ENCODE measurements around the gene CLCN7.

CLCN7 gene

DNA sequence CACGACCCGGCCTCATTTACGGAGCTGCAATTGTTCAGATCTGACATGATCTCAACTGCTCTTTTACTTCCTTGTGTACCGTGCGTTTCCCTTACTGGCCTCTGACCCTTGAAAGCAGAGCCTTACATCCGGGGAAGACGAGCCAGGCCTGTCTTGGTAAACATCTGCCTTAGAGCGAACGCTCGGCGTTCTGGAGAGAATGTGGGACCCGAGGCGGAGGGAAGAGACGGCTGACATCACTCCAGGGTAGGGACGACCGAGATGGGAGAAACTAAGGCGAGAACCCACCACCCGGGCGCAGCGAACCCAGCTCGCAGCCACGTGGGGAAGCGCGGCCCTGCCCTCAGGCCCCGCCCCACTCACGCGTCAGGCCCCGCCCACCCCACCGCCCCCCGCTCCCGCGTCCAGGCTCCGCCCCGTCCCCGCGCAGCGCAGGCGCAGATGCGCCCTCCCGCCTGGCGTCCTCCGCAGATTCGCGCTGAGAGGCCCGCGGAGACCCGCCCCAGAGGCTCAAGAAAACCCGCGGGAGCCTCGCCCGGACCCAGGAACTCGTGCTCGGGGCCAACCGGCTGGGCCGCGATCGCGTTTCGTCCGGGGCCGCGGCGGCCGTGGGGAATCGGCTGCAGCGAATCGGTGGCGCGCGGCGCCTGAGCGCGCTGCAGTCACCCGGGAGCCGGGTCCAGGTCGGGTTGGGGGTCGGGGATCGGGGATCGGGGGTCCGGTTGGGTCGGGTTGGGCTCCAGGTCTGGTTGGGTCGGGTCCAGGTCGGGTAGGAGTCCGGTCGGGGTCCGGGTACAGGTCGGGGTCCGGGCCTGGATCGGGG is 18.3 kb upstream of the CLCN7 start, which contains the start of gene TELO2:
TELO2 (plus strand) TSS at position 438 of the 823 bp plus-strand sequence. CDS start 922 bp downstream, outside the sequence.
- peaks cover 13 to 27% of the 10 kb centered on the region in 2 donors for H3K4me1 ChIP-seq (ENCODE audit: control insufficient read depth in 1 of 2, insufficient read depth in 2 of 2, low read length in 2 of 2)
- peak within 1 kb of the TSS; percentile 69 to 93 for H3K4me3 ChIP-seq (ENCODE audit: low read depth in 1 of 2, low read length in 2 of 2)
- H3K27me3 ChIP-seq (ENCODE audit: low read depth, low read length): no peaks in the 10 kb centered on the region
- no peaks in the 10 kb centered on the region for H3K9me3 ChIP-seq (ENCODE audit: control insufficient read depth in 1 of 2, low read length in 2 of 2)
- peak within 1 kb of the TSS; percentile 86 for H3K27ac ChIP-seq (ENCODE audit: low read length)
- H3K36me3 ChIP-seq (ENCODE audit: control insufficient read depth in 1 of 2, insufficient read depth in 2 of 2, low read length in 2 of 2): peaks cover 0 to 17% of the 10 kb centered on the region in 2 donors

DNA sequence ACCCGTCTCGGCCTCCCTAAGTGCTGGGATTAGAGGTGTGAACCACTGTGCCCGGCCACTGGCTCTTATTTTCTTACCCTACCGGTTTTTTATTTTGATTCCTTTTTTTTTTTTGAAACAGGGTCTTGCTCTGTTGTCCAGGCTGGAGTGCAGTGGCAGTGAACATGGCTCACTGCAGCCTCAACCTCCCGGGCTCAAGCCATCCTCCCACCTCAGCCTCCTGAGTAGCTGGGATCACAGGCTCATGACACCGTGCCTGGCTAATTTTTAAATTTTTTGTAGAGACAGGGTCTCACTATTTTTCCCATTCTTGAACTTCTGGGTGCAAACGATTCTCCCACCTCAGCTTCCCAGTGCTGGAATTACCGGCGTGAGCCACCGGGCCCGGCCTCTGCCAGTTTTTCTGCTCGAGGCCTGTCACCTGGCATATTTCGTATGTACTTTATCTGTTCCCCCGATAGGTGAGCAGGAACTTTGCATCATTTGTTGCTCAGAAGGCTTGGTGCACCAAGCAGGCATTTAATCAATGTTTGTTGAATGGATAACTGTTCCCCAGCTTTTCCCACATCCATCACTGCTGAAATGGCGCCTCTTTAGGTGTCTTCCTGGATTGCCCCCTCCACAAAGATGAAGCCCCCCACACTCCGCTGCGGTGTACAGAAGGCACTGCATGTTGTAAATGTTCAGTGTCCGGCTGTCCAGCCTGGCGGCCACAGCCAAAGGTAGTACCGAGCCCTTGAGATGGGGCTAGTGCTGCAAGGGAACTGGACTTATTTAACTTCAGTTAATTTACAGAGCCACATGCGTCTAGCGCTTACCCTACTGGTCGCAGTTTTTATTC is 17.5 kb upstream of the CLCN7 start:
- Histone ChIP-seq H3K27me3 (ENCODE audit: low read depth, low read length) (no peaks in the 10 kb centered on the region), H3K9me3 (ENCODE audit: control insufficient read depth in 1 of 2, low read length in 2 of 2) (no peaks in the 10 kb centered on the region), H3K4me3 (ENCODE audit: low read depth in 1 of 2, low read length in 2 of 2) (peak overlapping the region; percentile 69 to 93), H3K36me3 (ENCODE audit: control insufficient read depth in 1 of 2, insufficient read depth in 2 of 2, low read length in 2 of 2) (peaks cover 0 to 12% of the 10 kb centered on the region in 2 donors), H3K4me1 (ENCODE audit: control insufficient read depth in 1 of 2, insufficient read depth in 2 of 2, low read length in 2 of 2) (peaks cover 13 to 27% of the 10 kb centered on the region in 2 donors), H3K27ac (ENCODE audit: low read length) (peak overlapping the region; percentile 86)

DNA sequence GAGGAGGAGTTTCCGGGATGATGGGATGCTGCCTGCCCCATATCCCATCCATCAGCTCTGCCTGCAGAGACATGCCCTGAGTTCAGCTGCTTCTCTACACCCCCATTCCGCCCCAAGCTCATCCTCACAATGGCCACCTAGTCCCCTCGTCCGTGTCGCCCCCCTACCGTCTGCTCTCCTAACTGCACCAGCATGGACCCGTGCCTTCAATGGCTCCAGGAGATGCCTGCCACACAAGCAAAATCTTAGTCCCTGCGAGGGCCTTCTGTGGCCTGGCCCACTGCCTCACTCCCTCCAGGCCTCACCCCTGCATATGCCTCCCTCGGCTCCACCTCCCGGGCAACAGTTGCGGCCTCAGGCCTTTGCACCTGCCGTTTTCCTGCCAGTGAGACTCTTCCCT is 16.5 kb upstream of the CLCN7 start:
- no peaks in the 10 kb centered on the region for H3K27me3 ChIP-seq (ENCODE audit: low read depth, low read length)
- no peaks in the 10 kb centered on the region for H3K9me3 ChIP-seq (ENCODE audit: control insufficient read depth in 1 of 2, low read length in 2 of 2)
- H3K36me3 ChIP-seq (ENCODE audit: control insufficient read depth in 1 of 2, insufficient read depth in 2 of 2, low read length in 2 of 2): peaks cover 0 to 2% of the 10 kb centered on the region in 2 donors
- no peak overlapping the region for H3K27ac ChIP-seq (ENCODE audit: low read length)
- H3K4me1 ChIP-seq (ENCODE audit: control insufficient read depth in 1 of 2, insufficient read depth in 2 of 2, low read length in 2 of 2): peaks cover 13 to 27% of the 10 kb centered on the region in 2 donors
- no peak overlapping the region for H3K4me3 ChIP-seq (ENCODE audit: low read depth in 1 of 2, low read length in 2 of 2)

DNA sequence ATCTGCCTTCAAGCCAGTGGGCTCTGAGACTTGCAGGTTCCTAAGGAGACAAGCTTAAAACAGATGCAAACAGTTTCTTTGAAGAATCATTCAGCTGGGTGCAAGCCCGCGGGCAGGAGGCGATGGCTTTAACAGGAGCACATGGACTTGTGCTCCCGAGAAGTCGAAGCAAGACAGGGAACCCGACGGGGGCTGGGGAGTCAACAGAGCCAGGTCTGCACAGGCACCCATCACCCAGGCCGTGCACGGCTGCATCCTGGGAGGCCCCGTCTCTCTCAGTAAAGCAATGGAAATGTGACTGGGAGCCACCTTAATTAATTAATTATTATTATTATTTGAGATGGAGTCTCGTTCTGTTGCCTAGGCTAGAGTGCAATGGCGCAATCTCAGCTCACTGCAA is 14.2 kb upstream of the CLCN7 start:
- Histone ChIP-seq H3K27me3 (ENCODE audit: low read depth, low read length) (no peaks in the 10 kb centered on the region), H3K27ac (ENCODE audit: low read length) (no peak overlapping the region), H3K36me3 (ENCODE audit: control insufficient read depth in 1 of 2, insufficient read depth in 2 of 2, low read length in 2 of 2) (no peaks in the 10 kb centered on the region), H3K4me3 (ENCODE audit: low read depth in 1 of 2, low read length in 2 of 2) (no peak overlapping the region), H3K4me1 (ENCODE audit: control insufficient read depth in 1 of 2, insufficient read depth in 2 of 2, low read length in 2 of 2) (peaks cover 6 to 12% of the 10 kb centered on the region in 2 donors), H3K9me3 (ENCODE audit: control insufficient read depth in 1 of 2, low read length in 2 of 2) (no peaks in the 10 kb centered on the region)

DNA sequence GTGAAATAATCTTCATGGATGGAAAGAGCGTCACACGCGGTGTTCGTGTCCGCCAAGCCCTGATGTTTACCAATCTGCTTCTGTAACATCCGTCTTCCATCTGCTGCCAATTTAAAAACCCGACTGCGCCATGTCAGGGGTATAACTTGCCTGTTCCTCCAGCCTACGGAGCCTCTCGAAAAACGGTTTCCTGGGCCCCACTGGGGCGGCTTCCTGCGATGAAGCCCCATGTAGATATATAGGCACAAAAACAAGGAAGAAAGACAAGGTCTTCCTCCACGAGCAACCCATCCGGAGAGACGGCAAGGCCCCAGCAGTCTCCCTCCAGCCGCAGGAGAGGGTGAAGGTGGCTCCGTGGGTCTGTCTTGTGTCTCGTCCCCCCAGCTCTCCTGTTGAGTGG is 13.8 kb upstream of the CLCN7 start, which contains the start of gene PTX4:
PTX4 (minus strand) TSS at position 326 of the 400 bp plus-strand sequence; CDS start at position 291, 35 bp downstream.
- H3K4me3 ChIP-seq (ENCODE audit: low read depth in 1 of 2, low read length in 2 of 2): no peak within 1 kb of the TSS
- no peaks in the 10 kb centered on the region for H3K36me3 ChIP-seq (ENCODE audit: control insufficient read depth in 1 of 2, insufficient read depth in 2 of 2, low read length in 2 of 2)
- no peak within 1 kb of the TSS for H3K27ac ChIP-seq (ENCODE audit: low read length)
- H3K4me1 ChIP-seq (ENCODE audit: control insufficient read depth in 1 of 2, insufficient read depth in 2 of 2, low read length in 2 of 2): peaks cover 6 to 7% of the 10 kb centered on the region in 2 donors
- no peaks in the 10 kb centered on the region for H3K9me3 ChIP-seq (ENCODE audit: control insufficient read depth in 1 of 2, low read length in 2 of 2)
- H3K27me3 ChIP-seq (ENCODE audit: low read depth, low read length): no peaks in the 10 kb centered on the region

DNA sequence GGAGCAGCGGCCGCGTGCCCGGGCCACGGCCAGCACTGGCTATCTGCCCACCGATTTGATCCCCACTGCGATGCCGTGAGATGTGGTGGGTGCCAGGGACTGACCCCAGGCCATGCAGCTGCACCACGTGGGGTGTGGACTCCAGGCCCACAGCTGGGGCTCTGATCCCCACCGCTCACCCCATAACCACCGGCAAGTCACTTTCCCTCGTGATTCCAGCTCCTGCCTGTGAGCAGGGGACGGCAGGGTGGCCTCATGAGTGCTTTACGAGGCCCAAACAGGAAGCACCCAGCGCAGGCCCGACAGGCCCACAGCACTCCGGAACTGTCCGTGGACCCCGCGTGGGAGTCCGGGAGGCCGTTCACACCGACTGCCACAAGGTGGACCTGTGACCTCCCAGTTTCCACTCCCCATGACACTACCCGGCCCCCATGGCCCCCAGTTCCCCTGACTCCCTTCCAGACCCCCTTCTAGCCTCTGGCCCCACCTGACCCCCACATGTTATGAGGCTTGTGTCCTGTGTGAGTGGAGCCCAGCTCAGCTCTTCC is 13.3 kb upstream of the CLCN7 start:
- peaks cover 6 to 7% of the 10 kb centered on the region in 2 donors for H3K4me1 ChIP-seq (ENCODE audit: control insufficient read depth in 1 of 2, insufficient read depth in 2 of 2, low read length in 2 of 2)
- H3K36me3 ChIP-seq (ENCODE audit: control insufficient read depth in 1 of 2, insufficient read depth in 2 of 2, low read length in 2 of 2): no peaks in the 10 kb centered on the region
- no peaks in the 10 kb centered on the region for H3K9me3 ChIP-seq (ENCODE audit: control insufficient read depth in 1 of 2, low read length in 2 of 2)
- H3K4me3 ChIP-seq (ENCODE audit: low read depth in 1 of 2, low read length in 2 of 2): no peak overlapping the region
- no peak overlapping the region for H3K27ac ChIP-seq (ENCODE audit: low read length)
- H3K27me3 ChIP-seq (ENCODE audit: low read depth, low read length): no peaks in the 10 kb centered on the region

DNA sequence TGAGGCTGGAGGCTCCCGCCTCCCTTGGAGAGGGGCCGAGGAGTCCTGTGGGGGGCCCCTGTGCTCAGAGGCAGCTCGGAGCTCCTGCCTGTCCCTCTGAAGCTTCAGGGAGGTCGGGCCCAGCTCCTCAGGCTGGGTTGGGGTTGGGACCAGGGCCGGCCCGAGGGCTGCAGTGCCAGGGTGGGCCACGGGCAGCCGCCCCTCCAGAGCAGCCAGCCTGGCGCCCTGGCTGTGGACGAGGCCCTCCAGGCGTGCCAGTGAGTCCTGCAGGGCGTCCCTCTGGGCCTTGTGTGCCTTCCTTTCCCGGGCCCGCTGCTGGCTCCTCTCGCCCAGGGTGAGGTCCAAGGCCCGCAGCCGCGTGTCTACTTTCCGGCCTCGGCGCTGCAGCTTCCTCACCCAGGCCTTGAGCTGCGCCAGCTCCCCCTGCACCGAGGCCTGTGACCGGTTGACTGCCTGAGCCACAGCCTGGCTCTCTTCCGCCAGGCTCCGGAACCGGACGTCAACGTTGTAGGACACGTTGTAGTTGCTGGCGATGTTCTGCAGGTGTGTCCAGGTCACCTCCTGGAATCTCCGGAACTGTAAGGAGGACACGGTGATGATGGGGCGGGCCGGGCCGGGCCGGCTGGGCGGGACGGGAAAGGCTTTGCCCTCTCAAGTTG is 12.7 kb upstream of the CLCN7 start:
- Histone ChIP-seq H3K27ac (ENCODE audit: low read length) (no peak overlapping the region), H3K9me3 (ENCODE audit: control insufficient read depth in 1 of 2, low read length in 2 of 2) (no peaks in the 10 kb centered on the region), H3K4me1 (ENCODE audit: control insufficient read depth in 1 of 2, insufficient read depth in 2 of 2, low read length in 2 of 2) (peaks cover 2% of the 10 kb centered on the region in 2 donors), H3K27me3 (ENCODE audit: low read depth, low read length) (no peaks in the 10 kb centered on the region), H3K4me3 (ENCODE audit: low read depth in 1 of 2, low read length in 2 of 2) (no peak overlapping the region), H3K36me3 (ENCODE audit: control insufficient read depth in 1 of 2, insufficient read depth in 2 of 2, low read length in 2 of 2) (no peaks in the 10 kb centered on the region)

DNA sequence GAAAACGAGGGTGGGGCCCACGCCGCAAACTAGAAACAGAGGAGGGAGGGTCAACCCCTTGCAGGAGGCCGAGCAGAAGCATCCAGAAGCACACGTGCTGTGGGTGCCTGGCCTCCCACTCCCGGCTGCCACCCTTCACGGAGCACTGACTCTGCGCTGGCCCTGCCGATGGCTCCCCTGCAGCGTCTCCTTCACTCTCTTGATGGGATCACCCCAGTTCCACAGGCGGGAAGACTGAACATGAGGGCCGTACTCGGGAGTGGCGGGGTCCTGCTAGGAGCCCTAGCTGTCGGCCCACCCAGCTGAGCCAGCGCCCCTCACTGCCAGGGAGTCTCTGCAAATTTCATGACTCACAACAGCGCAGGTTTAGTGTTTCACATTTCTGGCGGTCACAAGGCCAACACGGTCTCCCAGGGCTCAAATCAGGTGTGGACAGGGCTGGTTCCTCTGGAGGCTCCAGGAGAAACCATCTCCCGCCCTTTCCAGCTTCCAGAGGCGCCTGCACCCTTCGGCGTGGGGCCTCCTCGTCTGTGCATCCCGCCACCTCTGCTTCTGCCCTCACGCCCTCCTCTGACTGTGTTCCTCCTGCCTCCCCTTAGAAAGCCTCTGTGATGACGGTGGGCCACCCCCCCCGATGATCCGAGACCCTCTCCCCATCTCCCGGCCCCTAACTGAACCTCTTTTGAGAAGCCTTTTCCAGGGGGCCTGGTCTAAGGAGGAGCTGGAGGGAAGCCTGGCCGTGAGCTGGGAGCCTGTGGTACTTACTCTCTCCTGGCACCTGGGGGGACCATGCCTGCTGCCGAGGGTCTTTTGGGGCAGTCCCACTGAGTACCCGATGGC is 11.9 kb upstream of the CLCN7 start:
- Histone ChIP-seq H3K27me3 (ENCODE audit: low read depth, low read length) (no peaks in the 10 kb centered on the region), H3K9me3 (ENCODE audit: control insufficient read depth in 1 of 2, low read length in 2 of 2) (no peaks in the 10 kb centered on the region), H3K36me3 (ENCODE audit: control insufficient read depth in 1 of 2, insufficient read depth in 2 of 2, low read length in 2 of 2) (no peaks in the 10 kb centered on the region), H3K27ac (ENCODE audit: low read length) (no peak overlapping the region), H3K4me3 (ENCODE audit: low read depth in 1 of 2, low read length in 2 of 2) (no peak overlapping the region), H3K4me1 (ENCODE audit: control insufficient read depth in 1 of 2, insufficient read depth in 2 of 2, low read length in 2 of 2) (no peaks in the 10 kb centered on the region)

DNA sequence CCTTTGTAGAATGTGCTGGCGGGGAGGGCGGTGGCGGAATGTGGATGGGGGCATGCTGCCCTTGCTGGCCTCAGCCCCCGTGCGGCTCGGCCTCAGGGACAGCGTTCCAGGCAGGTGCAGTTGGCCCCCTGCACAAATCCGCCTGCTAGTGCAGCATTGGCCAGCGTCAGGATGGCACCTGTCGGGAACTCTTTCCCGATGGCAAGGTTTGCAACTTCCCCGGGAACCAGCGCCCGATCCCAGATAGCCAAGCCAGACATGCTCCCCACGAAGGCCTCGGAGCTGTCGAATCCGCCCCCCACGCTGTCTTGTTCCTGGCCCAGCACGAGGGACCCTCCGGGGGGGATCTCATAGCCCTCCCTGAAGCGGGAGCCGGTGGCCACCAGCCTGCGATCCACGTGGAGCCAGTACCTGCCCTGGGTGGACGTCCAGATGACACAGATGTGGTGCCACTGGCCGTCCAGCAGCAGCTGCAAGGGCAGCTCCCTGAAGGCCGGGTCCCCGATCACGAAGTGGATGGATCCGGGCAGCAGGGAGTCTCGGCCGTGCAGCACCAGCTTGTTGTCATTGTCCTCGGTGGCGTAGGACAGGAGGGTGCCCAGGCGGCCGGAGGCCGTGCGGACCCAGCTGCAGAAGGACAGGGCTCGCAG is 11.1 kb upstream of the CLCN7 start:
- Histone ChIP-seq H3K4me1 (ENCODE audit: control insufficient read depth in 1 of 2, insufficient read depth in 2 of 2, low read length in 2 of 2) (no peaks in the 10 kb centered on the region), H3K27me3 (ENCODE audit: low read depth, low read length) (no peaks in the 10 kb centered on the region), H3K36me3 (ENCODE audit: control insufficient read depth in 1 of 2, insufficient read depth in 2 of 2, low read length in 2 of 2) (no peaks in the 10 kb centered on the region), H3K27ac (ENCODE audit: low read length) (no peak overlapping the region), H3K9me3 (ENCODE audit: control insufficient read depth in 1 of 2, low read length in 2 of 2) (no peaks in the 10 kb centered on the region), H3K4me3 (ENCODE audit: low read depth in 1 of 2, low read length in 2 of 2) (no peak overlapping the region)

Measured in muscle layer of duodenum (tissue), 2 donors.